NCI-H2107 (cell line): ENCODE results near the gene EPN1.
"Not testable (repeated sequence)": the region's sequence is repeated elsewhere in the genome, so short reads cannot be mapped to it uniquely, and the experiment has no call there.

ENCODE experiments used
- DNase-seq: peaks from one replicate; lab custom pipeline; 2025; lab: John Stamatoyannopoulos, UW

The EPN1 gene

GRCh38 chr19:55720214-55720746 lies 45.3 kb downstream of the EPN1 start:
- DNase-seq, result no peak

GRCh38 chr19:55720801-55721200 lies 45.8 kb downstream of the EPN1 start:
- no peak for DNase-seq

GRCh38 chr19:55723491-55723890 lies 48.5 kb downstream of the EPN1 start:
- DNase-seq, result no peak

- DNase-seq, result not testable (repeated sequence)
Observed at GRCh38 chr19:55730378-55730777, 55.4 kb downstream of the EPN1 start.

GRCh38 chr19:55738302-55738701 lies 63.3 kb downstream of the EPN1 start, which contains the start of gene NLRP9:
Gene NLRP9 (minus strand): TSS chr19:55738402. CDS start chr19:55738374, 28 bp downstream.
- no peak for DNase-seq

GRCh38 chr19:55750715-55751114 lies 75.7 kb downstream of the EPN1 start:
- DNase-seq, result no peak

- no peak for DNase-seq
Observed at GRCh38 chr19:55753401-55753800, 78.4 kb downstream of the EPN1 start.

GRCh38 chr19:55756808-55757207 lies 81.8 kb downstream of the EPN1 start:
- DNase-seq, result not testable (repeated sequence)

- DNase-seq, result not testable (repeated sequence)
Observed at GRCh38 chr19:55758797-55759196, 83.8 kb downstream of the EPN1 start, which contains the start of gene RFPL4A. Gene RFPL4A (plus strand): TSS chr19:55759097. CDS start chr19:55761801, 2,704 bp downstream.
